Sigmoid colon (tissue), 7 donors: ENCODE results near the gene SUCLG1. TPM values are rescaled to one million over a fixed set of nuclear protein-coding genes. Genes with fewer than 3 reads are reported as not detected.
A peak's percentile ranks its signal among the peaks of the same experiment; 100 is the strongest.

ENCODE experiments used
- DNase-seq: peaks from one replicate; pipeline ENCODE4 v3.0.0-alpha.2; 2019
- H3K27ac ChIP-seq, 4 donors: fragments of 200-600 bp; sonication (generic); one replicate each; pipeline ENCODE4 v1.5.1; 2016 to 2019; ENCODE audit warnings: mild to moderate bottlenecking in 1 of 4
- H3K27me3 ChIP-seq, 3 donors: fragments of 200-600 bp; sonication (generic); one replicate each; pipeline ENCODE4 v1.5.1; 2019; ENCODE audit warnings: mild to moderate bottlenecking in 1 of 3
- H3K36me3 ChIP-seq, 4 donors: fragments of 200-600 bp; sonication (generic); one replicate each; pipeline ENCODE4 v1.5.1; 2016 to 2019
- H3K4me1 ChIP-seq, 4 donors: fragments of 200-600 bp; sonication (generic); one replicate each; pipeline ENCODE4 v1.5.1; 2017 to 2019
- H3K4me3 ChIP-seq, 4 donors: fragments of 200-600 bp; sonication (generic); one replicate each; pipeline ENCODE4 v1.5.1; 2017 to 2019; ENCODE audit warnings: mild to moderate bottlenecking in 2 of 4, moderate library complexity in 1 of 4
- H3K9me3 ChIP-seq, 4 donors: fragments of 200-600 bp in 3 of 4; sonication (generic) in 3 of 4; one replicate each; pipeline versions ENCODE4 v1.5.1 to v1.6.1; 2013 to 2019
- EP300 ChIP-seq, 4 donors: sonication (generic); formaldehyde crosslinking; IDR thresholded peaks; one replicate each; pipeline ENCODE4 v1.6.1; 2017; ENCODE audit warnings: antibody characterized with exemption in 4 of 4
- POLR2A ChIP-seq, 2 donors: fragments of 450-650 bp; IDR thresholded peaks; one replicate each; pipeline ENCODE4 v1.6.1; 2016; ENCODE audit warnings: antibody characterized with exemption in 2 of 2, mild to moderate bottlenecking in 2 of 2, moderate library complexity in 2 of 2
- POLR2AphosphoS5 ChIP-seq, 4 donors: sonication (generic); formaldehyde crosslinking; IDR thresholded peaks; one replicate each; pipeline ENCODE4 v1.6.1; 2017; ENCODE audit warnings: antibody characterized with exemption in 4 of 4
- WGBS, 2 donors: extraction: QIAGEN DNeasy Blood & Tissue Kit; methylation state at CpG; one replicate each; pipeline ENCODE4 v1.1.7; 2013; 5-methylcytosine and 5-hydroxymethylcytosine counted together
- intact Hi-C: fragments of 100-400 bp; cut with DNase I; formaldehyde crosslinking; loops from one replicate; pipeline ENCODE4 v1.15.1; 2023
- polyA plus RNA-seq, 3 donors: library from polyadenylated mRNA; stranded (reverse); fragments of 200-250 nt; gene quantifications; one replicate each; pipeline ENCODE4 v1.2.3, GENCODE V29; 2013
- total RNA-seq, 4 donors: library from RNA; depleted of rRNA; stranded (reverse); fragments of >200 nt; gene quantifications; one replicate each; pipeline ENCODE4 v1.1.0, GENCODE V29; 2016
- TF ChIP-seq, protein P1 (sequence below), 4 experiments: fragments of 450-650 bp in 3 of 4; fragments of 200-600 bp in 1 of 4; IDR thresholded peaks; one replicate each; pipeline ENCODE4 v1.5.1; 2016 to 2019; ENCODE audit warnings: antibody characterized with exemption in 4 of 4, mild to moderate bottlenecking in 3 of 4, moderate library complexity in 2 of 4
- donor health status: healthy with polysubstance abuse.
- donor health status: Bipolar disorder and iron deficiency.
- donor health status: healthy.

SUCLG1 gene
- total RNA-seq (100 to 1,000 TPM in 2 of 4 donors, 10 to 100 TPM in 2; 75.6 to 125 (median 99.8) TPM), polyA plus RNA-seq (100 to 1,000 TPM; 150 to 423 (median 244) TPM)

DNA sequence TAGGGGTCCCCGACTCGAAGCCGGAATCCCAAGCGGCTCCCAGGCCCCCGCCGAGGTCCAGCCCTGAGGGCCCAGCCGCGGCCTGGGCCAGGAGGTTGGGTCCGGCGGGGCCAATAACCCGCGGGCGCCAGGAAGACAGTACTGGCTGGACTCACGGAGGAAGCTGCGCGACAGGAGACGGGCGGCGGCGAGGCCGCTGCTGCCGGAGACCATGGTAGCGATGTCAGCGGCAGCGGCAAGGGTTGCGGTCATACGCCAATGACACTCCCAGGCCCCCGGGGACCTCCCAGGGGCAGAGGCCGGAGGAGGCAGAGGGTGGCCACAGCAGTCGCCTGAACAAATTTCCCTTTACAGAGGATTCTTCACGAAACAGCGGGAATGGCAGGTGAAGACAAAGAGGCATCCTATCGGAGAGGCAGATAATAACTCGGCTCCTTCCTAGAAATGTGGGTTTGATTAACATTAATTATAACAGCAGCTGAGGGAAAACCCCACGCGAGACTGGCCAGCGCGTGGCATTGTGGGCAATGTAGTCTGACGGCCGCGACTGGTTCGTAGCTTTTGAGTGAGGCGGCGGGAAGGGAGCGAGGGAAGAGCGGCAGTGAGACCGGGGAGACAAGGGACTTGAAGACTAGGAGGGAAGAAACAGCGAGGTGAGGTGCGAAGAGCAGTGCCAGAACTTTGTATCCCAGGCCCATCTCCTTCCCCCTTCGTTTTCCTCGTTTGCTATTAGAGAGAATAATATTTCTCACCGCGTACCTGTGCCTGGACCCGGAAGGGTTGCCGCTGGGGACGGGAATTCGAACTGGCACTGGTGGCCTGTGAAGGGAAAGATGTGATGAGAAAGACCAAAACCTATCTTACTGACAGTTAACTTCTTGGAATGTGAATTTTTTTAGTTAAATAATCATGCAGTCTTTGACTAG lies at the start of gene SUCLG1:
Gene SUCLG1 (minus strand): TSS at position 263 of the 926 bp plus-strand sequence. CDS start 11 bp downstream, at position 252.
- H3K9me3 ChIP-seq, result no peaks in the 10 kb centered on the region
- WGBS, 2 donors, result 0% methylated on average over 57 of the region's 57 CpGs
- H3K27ac ChIP-seq, result peak within 1 kb of the TSS; percentile 89 to 95 (median 90)
- intact Hi-C loops, result no loop called here
- peaks cover 0 to 46% (median 30%) of the 10 kb centered on the region in 4 donors for H3K4me1 ChIP-seq
- peak within 1 kb of the TSS; percentile 81 to 99 (median 89) for H3K4me3 ChIP-seq
- TF ChIP-seq EP300 (IDR thresholded peaks at IDR 0.05), result no peak
- TF ChIP-seq, protein P1, sequence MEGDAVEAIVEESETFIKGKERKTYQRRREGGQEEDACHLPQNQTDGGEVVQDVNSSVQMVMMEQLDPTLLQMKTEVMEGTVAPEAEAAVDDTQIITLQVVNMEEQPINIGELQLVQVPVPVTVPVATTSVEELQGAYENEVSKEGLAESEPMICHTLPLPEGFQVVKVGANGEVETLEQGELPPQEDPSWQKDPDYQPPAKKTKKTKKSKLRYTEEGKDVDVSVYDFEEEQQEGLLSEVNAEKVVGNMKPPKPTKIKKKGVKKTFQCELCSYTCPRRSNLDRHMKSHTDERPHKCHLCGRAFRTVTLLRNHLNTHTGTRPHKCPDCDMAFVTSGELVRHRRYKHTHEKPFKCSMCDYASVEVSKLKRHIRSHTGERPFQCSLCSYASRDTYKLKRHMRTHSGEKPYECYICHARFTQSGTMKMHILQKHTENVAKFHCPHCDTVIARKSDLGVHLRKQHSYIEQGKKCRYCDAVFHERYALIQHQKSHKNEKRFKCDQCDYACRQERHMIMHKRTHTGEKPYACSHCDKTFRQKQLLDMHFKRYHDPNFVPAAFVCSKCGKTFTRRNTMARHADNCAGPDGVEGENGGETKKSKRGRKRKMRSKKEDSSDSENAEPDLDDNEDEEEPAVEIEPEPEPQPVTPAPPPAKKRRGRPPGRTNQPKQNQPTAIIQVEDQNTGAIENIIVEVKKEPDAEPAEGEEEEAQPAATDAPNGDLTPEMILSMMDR (IDR thresholded peaks at IDR 0.05), result no peak
- peak; percentile 69 to 90 (median 79) for TF ChIP-seq POLR2AphosphoS5 (IDR thresholded peaks at IDR 0.05)
- TF ChIP-seq POLR2A (IDR thresholded peaks at IDR 0.05), result peak; percentile 57 to 67
- H3K36me3 ChIP-seq, result no peaks in the 10 kb centered on the region
- no peaks in the 10 kb centered on the region for H3K27me3 ChIP-seq
- DNase-seq, result peak; percentile 90

DNA sequence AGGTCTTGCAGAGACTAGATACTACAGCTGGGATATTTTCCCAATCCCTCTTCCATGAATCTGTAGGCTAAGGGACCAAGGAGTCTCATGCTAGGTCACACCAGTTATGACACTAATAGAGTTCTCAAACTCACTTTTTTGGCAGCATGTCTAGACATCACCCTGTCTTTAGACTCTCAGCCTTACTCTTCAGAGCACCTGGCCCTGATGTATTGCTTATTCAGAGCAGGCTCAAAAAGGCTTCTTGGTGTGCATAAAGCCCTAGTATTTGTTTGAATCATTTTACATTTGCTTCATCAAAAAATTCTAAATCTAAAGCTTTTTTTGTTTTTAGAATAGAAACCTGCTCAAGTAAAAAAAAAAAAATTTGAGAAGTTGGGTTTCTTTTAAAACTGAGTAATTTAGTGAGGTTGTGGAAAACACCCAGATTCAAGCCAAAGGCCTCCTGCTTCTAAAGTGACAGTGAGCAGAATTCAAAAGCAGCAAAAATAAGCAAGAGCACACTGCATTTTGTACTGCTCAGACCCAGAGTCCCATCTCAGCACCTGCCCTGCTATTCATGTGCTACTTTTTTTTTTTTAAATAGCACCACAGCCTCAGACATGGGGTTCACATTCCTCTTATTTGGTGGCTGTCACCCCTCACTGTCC lies 39.2 kb upstream of the SUCLG1 start:
- no peaks in the 10 kb centered on the region for H3K9me3 ChIP-seq
- TF ChIP-seq, protein P1 (IDR thresholded peaks at IDR 0.05), result no peak
- no peak overlapping the region for H3K27ac ChIP-seq
- H3K4me3 ChIP-seq, result no peak overlapping the region
- H3K27me3 ChIP-seq, result no peaks in the 10 kb centered on the region
- H3K36me3 ChIP-seq, result no peaks in the 10 kb centered on the region
- DNase-seq, result no peak
- intact Hi-C loops, result no loop called here
- H3K4me1 ChIP-seq, result no peaks in the 10 kb centered on the region

DNA sequence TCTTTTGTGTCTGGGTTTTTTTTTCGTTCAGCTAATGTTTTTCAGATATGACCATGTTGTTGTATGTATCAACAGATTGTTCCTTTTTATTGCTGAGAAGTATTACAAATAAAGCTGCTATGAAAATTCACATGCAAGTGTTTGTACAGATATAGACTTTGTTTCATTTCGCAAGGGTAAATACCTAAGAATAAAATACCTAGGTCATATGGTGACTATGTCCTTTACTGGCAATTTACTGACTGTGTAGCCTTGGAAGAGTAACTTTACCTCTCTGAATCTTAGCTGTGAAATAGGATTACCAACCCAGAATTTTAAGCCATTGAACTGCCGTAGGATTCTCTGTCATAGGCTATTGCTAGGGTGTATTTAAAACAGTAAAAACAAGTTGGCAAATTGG lies 38.2 kb upstream of the SUCLG1 start:
- Histone ChIP-seq H3K27ac (no peak overlapping the region), H3K27me3 (no peaks in the 10 kb centered on the region), H3K4me3 (no peak overlapping the region), H3K9me3 (no peaks in the 10 kb centered on the region), H3K36me3 (no peaks in the 10 kb centered on the region), H3K4me1 (no peaks in the 10 kb centered on the region)
- intact Hi-C loops, result no loop called here
- 20 to 74% methylated on average over 3 of the region's 3 CpGs for WGBS, 2 donors
- DNase-seq, result no peak
- TF ChIP-seq EP300 (IDR thresholded peaks at IDR 0.05), result no peak
- TF ChIP-seq, protein P1 (IDR thresholded peaks at IDR 0.05), result no peak
- no peak for TF ChIP-seq POLR2A (IDR thresholded peaks at IDR 0.05)
- TF ChIP-seq POLR2AphosphoS5 (IDR thresholded peaks at IDR 0.05), result no peak

DNA sequence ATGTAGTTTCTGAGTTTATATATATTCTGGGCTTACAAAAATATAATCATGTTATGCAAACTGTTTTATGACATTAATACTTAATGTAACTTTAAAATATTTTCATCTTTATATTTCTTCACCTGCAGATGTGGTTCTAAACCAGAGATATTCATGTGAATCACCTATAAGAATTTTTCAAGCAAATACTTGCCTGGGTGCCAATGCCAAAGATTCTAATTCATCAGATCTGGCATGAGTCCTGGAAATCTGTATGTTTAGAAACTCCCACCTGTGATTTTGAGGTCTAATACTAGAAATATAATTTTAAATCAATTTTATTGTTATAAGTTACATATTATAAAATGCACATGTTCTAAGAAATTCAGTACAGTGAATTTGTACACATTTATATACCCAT lies 37.3 kb upstream of the SUCLG1 start:
- intact Hi-C loops, result no loop called here
- H3K27me3 ChIP-seq, result no peaks in the 10 kb centered on the region
- no peak overlapping the region for H3K4me3 ChIP-seq
- no peaks in the 10 kb centered on the region for H3K4me1 ChIP-seq
- no peak for DNase-seq
- TF ChIP-seq POLR2AphosphoS5 (IDR thresholded peaks at IDR 0.05), result no peak
- TF ChIP-seq POLR2A (IDR thresholded peaks at IDR 0.05), result no peak
- no peak for TF ChIP-seq EP300 (IDR thresholded peaks at IDR 0.05)
- TF ChIP-seq, protein P1 (IDR thresholded peaks at IDR 0.05), result no peak
- H3K27ac ChIP-seq, result no peak overlapping the region
- no peaks in the 10 kb centered on the region for H3K36me3 ChIP-seq
- H3K9me3 ChIP-seq, result no peaks in the 10 kb centered on the region
